ENCODE data around the gene MAPKAPK2.

- TF ChIP-seq CTCF (IDR thresholded peaks at IDR 0.05) (no peak), POLR2A (IDR thresholded peaks at IDR 0.05) (no peak)
Observed at GRCh38 chr1:206735553-206736031, 50.9 kb downstream of the MAPKAPK2 start.
